HepG2 (cell line): ENCODE results near the gene TEF. TPM values are rescaled to one million over a fixed set of nuclear protein-coding genes. Genes with fewer than 3 reads are reported as not detected.

Experiments used
- FOSL2 ChIP-seq: sonication (generic); formaldehyde crosslinking; IDR thresholded peaks from 2 replicates; pipeline ENCODE4 v1.4.0; 2020; ENCODE audit warnings: missing genetic modification reagents
- FOXO4 ChIP-seq: sonication (generic); formaldehyde crosslinking; conservative IDR thresholded peaks from 2 replicates; pipeline ENCODE4 v1.8.1; 2023; ENCODE audit warnings: missing genetic modification reagents
- HDAC2 ChIP-seq: sonication (generic); formaldehyde crosslinking; IDR thresholded peaks from 2 replicates; pipeline ENCODE4 v1.4.0; 2020; ENCODE audit warnings: missing genetic modification reagents
- HNRNPH1 ChIP-seq: fragments of 200-400 bp; formaldehyde crosslinking; optimal IDR thresholded peaks from 2 replicates; pipeline ENCODE3; 2017; ENCODE audit warnings: mild to moderate bottlenecking, low read depth, low read length
- KDM1A ChIP-seq: IDR thresholded peaks from 2 replicates; pipeline ENCODE4 v1.6.1; 2016; ENCODE audit warnings: missing compliant biosample characterization
- KDM5B ChIP-seq: sonication (generic); formaldehyde crosslinking; IDR thresholded peaks from 2 replicates; pipeline ENCODE4 v1.4.0; 2020; ENCODE audit warnings: missing genetic modification reagents, mild to moderate bottlenecking, borderline replicate concordance
- PLSCR1 ChIP-seq: sonication (generic); formaldehyde crosslinking; IDR thresholded peaks from 2 replicates; pipeline ENCODE4 v1.5.0; 2020; ENCODE audit warnings: missing genetic modification reagents, mild to moderate bottlenecking, borderline replicate concordance
- POLR2AphosphoS2 ChIP-seq: IDR thresholded peaks from 2 replicates; pipeline ENCODE4 v1.6.1; 2011; ENCODE audit warnings: low read depth, low read length, improper control_type of control experiment
- PRDM10 ChIP-seq: sonication (generic); formaldehyde crosslinking; IDR thresholded peaks from 2 replicates; pipeline ENCODE4 v1.4.0; 2020; ENCODE audit warnings: low read depth, missing genetic modification reagents
- REL ChIP-seq: sonication (generic); formaldehyde crosslinking; conservative IDR thresholded peaks from 2 replicates; pipeline ENCODE4 v1.8.0; 2022; ENCODE audit warnings: mild to moderate bottlenecking, missing genetic modification reagents, moderate library complexity
- TEAD3 ChIP-seq: optimal IDR thresholded peaks from 2 replicates; pipeline ENCODE3; 2016; ENCODE audit warnings: borderline replicate concordance
- TFDP2 ChIP-seq: sonication (generic); formaldehyde crosslinking; IDR thresholded peaks from 2 replicates; pipeline ENCODE4 v1.4.0; 2020; ENCODE audit warnings: missing genetic modification reagents
- THAP9 ChIP-seq: sonication (generic); formaldehyde crosslinking; IDR thresholded peaks from 2 replicates; pipeline ENCODE4; 2020; ENCODE audit warnings: missing genetic modification reagents, mild to moderate bottlenecking, borderline replicate concordance
- YEATS4 ChIP-seq: sonication (generic); formaldehyde crosslinking; IDR thresholded peaks from 2 replicates; pipeline ENCODE4 v1.4.0; 2020; ENCODE audit warnings: missing genetic modification reagents, borderline replicate concordance
- ZNF235 ChIP-seq: sonication (generic); formaldehyde crosslinking; IDR thresholded peaks from 2 replicates; pipeline ENCODE4 v1.8.1; 2023; ENCODE audit warnings: mild to moderate bottlenecking, missing genetic modification reagents, borderline replicate concordance
- ZNF331 ChIP-seq: sonication (generic); formaldehyde crosslinking; IDR thresholded peaks from 2 replicates; pipeline ENCODE4 v1.4.0; 2020; ENCODE audit warnings: missing genetic modification reagents
- ZNF431 ChIP-seq: sonication (generic); formaldehyde crosslinking; IDR thresholded peaks from 2 replicates; pipeline ENCODE4 v1.9.0; 2022; ENCODE audit warnings: missing genetic modification reagents, low read depth, mild to moderate bottlenecking, borderline replicate concordance
- ZNF672 ChIP-seq: sonication (generic); formaldehyde crosslinking; IDR thresholded peaks from 2 replicates; pipeline ENCODE4 v1.8.1; 2022; ENCODE audit warnings: missing genetic modification reagents
- ZNF788 ChIP-seq: sonication (generic); formaldehyde crosslinking; IDR thresholded peaks from 2 replicates; pipeline ENCODE4 v1.5.0; 2020; ENCODE audit warnings: mild to moderate bottlenecking, missing genetic modification reagents, borderline replicate concordance
- polyA plus RNA-seq, 8 experiments: library from polyadenylated mRNA; depleted of rRNA in 3 of 8; stranded (reverse) in 7 of 8; unstranded in 1 of 8; fragments of >200 nt; fragmentation: Illumina TruSeq in 4 of 8; extraction: Trizol in 4 of 8; gene quantifications; 2 replicates each; pipeline versions ENCODE4 v1.2.1 to v1.2.3, GENCODE V29; 2011 to 2016; ENCODE audit warnings: low read depth in 4 of 8, missing spikeins in 1 of 8, mixed read lengths in 1 of 8; ENCODE audit not compliant: insufficient read depth in 1 of 8
- total RNA-seq, 5 experiments: library from RNA; depleted of rRNA; stranded (reverse); fragments of >200 nt; fragmentation: Illumina TruSeq; extraction: Trizol; gene quantifications; 2 replicates each; pipeline ENCODE4 v1.2.3, GENCODE V29; 2016; ENCODE audit warnings: low read depth in 1 of 5

The TEF gene
- total and polyA plus RNA-seq, 2 of the 13 experiments (the other 11 are each of a cell fraction or from before 2014, with no cell fraction given) = 7.6 to 11.2 TPM

GRCh38 chr22:41364233-41364632, 17.5 kb upstream of the TEF start (continued):
- TF ChIP-seq KDM5B (CRISPR knock-in tag) (0 out of 2 replicates have a peak, but pooled peaks have one; percentile 5), YEATS4 (no peak), FOXO4 (no peak), POLR2AphosphoS2 (no peak), ZNF672 (CRISPR knock-in tag) (no peak), PLSCR1 (no peak), HNRNPH1 (no peak), FOSL2 (CRISPR knock-in tag) (no peak), ZNF235 (CRISPR knock-in tag) (no peak), TEAD3 (CRISPR knock-in tag) (peak; percentile 37), HDAC2 (CRISPR knock-in tag) (no peak), ZNF788 (no peak), KDM1A (CRISPR knock-in tag) (no peak), TFDP2 (no peak), REL (CRISPR knock-in tag) (no peak), ZNF331 (no peak), ZNF431 (CRISPR knock-in tag) (no peak), PRDM10 (CRISPR knock-in tag) (no peak), THAP9 (CRISPR knock-in tag) (no peak)
